ENCODE data around the gene MCIDAS. TPM values are rescaled to one million over a fixed set of nuclear protein-coding genes. Genes with fewer than 3 reads are reported as not detected.

Gene MCIDAS
- total RNA-seq, 1 donor from 2014 or later = not detected

GRCh38 chr5:55222985-55223811, 3.9 kb downstream of the MCIDAS start:
- peak; percentile 13 to 22 for DNase-seq (ENCODE audit: low spot score in 2 of 2)
- FAIRE-seq = no peak

GRCh38 chr5:55222092-55222984, 4.8 kb downstream of the MCIDAS start:
- peak in 1 of 2 donors; percentile 14 for DNase-seq (ENCODE audit: low spot score in 2 of 2)

GRCh38 chr5:55220433-55221185, 6.5 kb downstream of the MCIDAS start:
- peak in 1 of 2 donors; percentile 19 for DNase-seq (ENCODE audit: low spot score in 2 of 2)
- no peak for FAIRE-seq

More at GRCh38 chr5:55222092-55222984, 4.8 kb downstream of the MCIDAS start:
- FAIRE-seq = no peak

GRCh38 chr5:55219770-55220169, 7.3 kb downstream of the MCIDAS start:
- DNase-seq (ENCODE audit: low spot score in 2 of 2) (no peak), FAIRE-seq (no peak)

GRCh38 chr5:55218967-55219366, 8.1 kb downstream of the MCIDAS start:
- DNase-seq (ENCODE audit: low spot score in 2 of 2) (no peak), FAIRE-seq (no peak)

- DNase-seq (ENCODE audit: low spot score in 2 of 2) (no peak), FAIRE-seq (no peak)
Observed at GRCh38 chr5:55211184-55211874, 15.8 kb downstream of the MCIDAS start.

GRCh38 chr5:55205001-55205400, 22.1 kb downstream of the MCIDAS start:
- FAIRE-seq (no peak), DNase-seq (ENCODE audit: low spot score in 2 of 2) (no peak)

GRCh38 chr5:55191165-55191564, 36.0 kb downstream of the MCIDAS start:
- FAIRE-seq (no peak), DNase-seq (ENCODE audit: low spot score in 2 of 2) (no peak)

- no peak for DNase-seq (ENCODE audit: low spot score in 2 of 2)
- no peak for FAIRE-seq
Observed at GRCh38 chr5:55188656-55189540, 38.2 kb downstream of the MCIDAS start.

- DNase-seq (ENCODE audit: low spot score in 2 of 2) = no peak
- no peak for FAIRE-seq
Observed at GRCh38 chr5:55187370-55187769, 39.7 kb downstream of the MCIDAS start.

GRCh38 chr5:55180016-55180415, 47.1 kb downstream of the MCIDAS start:
- no peak for FAIRE-seq
- DNase-seq (ENCODE audit: low spot score in 2 of 2) = no peak

- FAIRE-seq (no peak), DNase-seq (ENCODE audit: low spot score in 2 of 2) (no peak)
Observed at GRCh38 chr5:55177078-55177477, 50.0 kb downstream of the MCIDAS start.

- DNase-seq (ENCODE audit: low spot score in 2 of 2) (peak in 1 of 2 donors; percentile 36), FAIRE-seq (no peak)
Observed at GRCh38 chr5:55176176-55176818, 50.8 kb downstream of the MCIDAS start.

GRCh38 chr5:55175781-55176175, 51.3 kb downstream of the MCIDAS start:
- DNase-seq (ENCODE audit: low spot score in 2 of 2) = peak in 1 of 2 donors; percentile 33
- FAIRE-seq = no peak

- FAIRE-seq = no peak
Observed at GRCh38 chr5:55173687-55174230, 53.4 kb downstream of the MCIDAS start.

GRCh38 chr5:55172937-55173686, 54.0 kb downstream of the MCIDAS start, which contains the start of gene CDC20B:
TSS of gene CDC20B (minus strand) at chr5:55173177. CDS start at chr5:55173000, 177 bp downstream.
- DNase-seq (ENCODE audit: low spot score in 2 of 2) (peak; percentile 81 to 85), FAIRE-seq (no peak)

More at GRCh38 chr5:55173687-55174230, 53.4 kb downstream of the MCIDAS start:
- DNase-seq (ENCODE audit: low spot score in 2 of 2) = peak in 1 of 2 donors; percentile 31
